ENCODE results near the gene MSRB1. TPM values are rescaled to one million over a fixed set of nuclear protein-coding genes. Genes with fewer than 3 reads are reported as not detected.

Gene MSRB1
- total and polyA plus RNA-seq, 10 donors = 31.1 to 114 (median 57.2) TPM

DNA sequence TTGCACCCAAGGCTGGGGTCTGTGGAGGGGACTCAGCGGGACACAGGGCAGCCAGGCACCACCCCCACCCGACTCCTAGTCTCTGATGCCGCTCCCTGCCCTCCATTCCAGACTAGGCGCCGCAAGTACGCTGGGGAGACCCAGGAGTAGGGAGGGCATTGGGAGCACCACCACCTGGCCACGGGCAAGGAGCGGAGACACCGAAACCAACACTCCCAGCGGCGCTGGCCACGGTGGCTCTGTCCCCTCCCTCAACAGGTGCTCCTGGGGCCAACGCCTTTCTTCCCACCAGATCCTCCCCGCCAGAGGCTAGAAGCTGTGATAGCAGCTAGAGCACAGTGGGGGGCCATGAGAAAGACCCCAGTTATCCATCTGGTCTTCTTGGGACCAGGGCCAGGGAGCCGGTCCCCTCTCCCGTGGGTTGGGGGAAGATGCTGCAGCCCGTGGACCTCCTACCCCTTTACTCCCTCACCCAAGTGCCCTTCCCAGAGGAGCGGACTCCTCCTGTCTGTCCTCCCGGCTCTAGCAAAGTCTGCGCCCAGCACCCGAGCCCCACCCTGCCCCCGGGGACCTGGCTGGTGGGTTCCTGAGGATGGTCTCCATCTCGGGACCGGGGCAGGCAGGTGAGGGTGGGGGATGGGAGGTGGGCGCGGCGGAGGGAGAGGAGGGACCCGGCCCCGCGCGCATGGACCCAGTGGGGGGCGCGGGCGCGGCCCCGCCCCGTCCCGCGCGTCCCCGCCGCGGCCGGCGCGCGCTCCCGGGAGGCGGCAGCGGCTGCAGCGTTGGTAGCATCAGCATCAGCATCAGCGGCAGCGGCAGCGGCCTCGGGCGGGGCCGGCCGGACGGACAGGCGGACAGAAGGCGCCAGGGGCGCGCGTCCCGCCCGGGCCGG, 46.5 kb upstream of the MSRB1 start, which contains the start of gene SYNGR3:
SYNGR3 (plus strand) TSS at position 762 of the 892 bp plus-strand sequence. CDS start 133 bp downstream, outside the sequence.
- Histone ChIP-seq H3K27me3 (replicated peaks in 1 of 7) (peaks cover 0 to 39% (median 23%) of the 10 kb centered on the region in 7 donors), H3K4me3 (peak within 1 kb of the TSS; percentile 16 to 72 (median 35)), H3K9me3 (peaks cover 0 to 5% (median 0%) of the 10 kb centered on the region in 8 donors), H3K36me3 (peaks cover 0 to 23% (median 15%) of the 10 kb centered on the region in 6 donors), H3K27ac (peak within 1 kb of the TSS in 6 of 8 donors; percentile 27 to 93 (median 86)), H3K4me1 (peaks cover 21 to 61% (median 44%) of the 10 kb centered on the region in 6 donors)
- WGBS, 5 donors = 9 to 16% (median 14%) methylated on average over 32 to 67 of the region's 67 CpGs
- DNase-seq = no peak
- intact Hi-C loops (cut with DNase I; ENCODE audit: low total_unique reads) = no loop called here
- TF ChIP-seq, protein P1, sequence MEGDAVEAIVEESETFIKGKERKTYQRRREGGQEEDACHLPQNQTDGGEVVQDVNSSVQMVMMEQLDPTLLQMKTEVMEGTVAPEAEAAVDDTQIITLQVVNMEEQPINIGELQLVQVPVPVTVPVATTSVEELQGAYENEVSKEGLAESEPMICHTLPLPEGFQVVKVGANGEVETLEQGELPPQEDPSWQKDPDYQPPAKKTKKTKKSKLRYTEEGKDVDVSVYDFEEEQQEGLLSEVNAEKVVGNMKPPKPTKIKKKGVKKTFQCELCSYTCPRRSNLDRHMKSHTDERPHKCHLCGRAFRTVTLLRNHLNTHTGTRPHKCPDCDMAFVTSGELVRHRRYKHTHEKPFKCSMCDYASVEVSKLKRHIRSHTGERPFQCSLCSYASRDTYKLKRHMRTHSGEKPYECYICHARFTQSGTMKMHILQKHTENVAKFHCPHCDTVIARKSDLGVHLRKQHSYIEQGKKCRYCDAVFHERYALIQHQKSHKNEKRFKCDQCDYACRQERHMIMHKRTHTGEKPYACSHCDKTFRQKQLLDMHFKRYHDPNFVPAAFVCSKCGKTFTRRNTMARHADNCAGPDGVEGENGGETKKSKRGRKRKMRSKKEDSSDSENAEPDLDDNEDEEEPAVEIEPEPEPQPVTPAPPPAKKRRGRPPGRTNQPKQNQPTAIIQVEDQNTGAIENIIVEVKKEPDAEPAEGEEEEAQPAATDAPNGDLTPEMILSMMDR (IDR thresholded peaks at IDR 0.05 in 8 of 11, conservative IDR thresholded peaks at IDR 0.05 in 3 of 11) = no peak
- TF ChIP-seq POLR2A (IDR thresholded peaks at IDR 0.05) = no peak
- TF ChIP-seq POLR2AphosphoS5 (IDR thresholded peaks at IDR 0.05) = peak in 1 of 3 donors; percentile 31

DNA sequence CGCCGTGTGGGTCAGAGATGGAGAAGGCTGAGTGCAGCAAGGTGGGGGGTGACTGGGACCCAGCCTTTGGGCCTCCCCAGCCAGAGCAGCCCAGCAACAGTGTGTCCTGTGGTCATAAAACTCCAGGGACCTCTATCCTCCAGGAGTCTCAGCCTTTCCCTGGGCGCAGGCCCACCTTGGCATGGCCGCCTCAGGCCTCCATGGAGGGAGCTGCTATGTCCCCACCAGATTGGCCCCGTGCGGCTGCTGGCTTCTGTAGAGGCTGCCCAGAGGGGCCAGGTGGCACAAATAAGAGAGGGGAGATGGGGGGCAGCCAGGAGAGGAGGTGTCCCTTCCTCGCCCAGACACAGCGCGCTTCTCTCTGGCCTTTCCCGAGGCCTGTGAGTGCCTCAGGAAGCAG, 44.2 kb upstream of the MSRB1 start:
- no peak for DNase-seq
- H3K27me3 ChIP-seq (replicated peaks in 1 of 7) = peaks cover 0 to 55% (median 23%) of the 10 kb centered on the region in 7 donors
- no peak overlapping the region for H3K4me3 ChIP-seq
- H3K9me3 ChIP-seq = no peaks in the 10 kb centered on the region
- intact Hi-C loops (cut with DNase I; ENCODE audit: low total_unique reads) = no loop called here
- peaks cover 26 to 65% (median 50%) of the 10 kb centered on the region in 6 donors for H3K4me1 ChIP-seq
- H3K36me3 ChIP-seq = peaks cover 0 to 23% (median 15%) of the 10 kb centered on the region in 6 donors
- TF ChIP-seq POLR2A (IDR thresholded peaks at IDR 0.05) = no peak
- TF ChIP-seq, protein P1 (IDR thresholded peaks at IDR 0.05 in 8 of 11, conservative IDR thresholded peaks at IDR 0.05 in 3 of 11) = no peak
- peak in 1 of 3 donors; percentile 18 for TF ChIP-seq POLR2AphosphoS5 (IDR thresholded peaks at IDR 0.05)
- no peak overlapping the region for H3K27ac ChIP-seq
- 84 to 94% (median 90%) methylated on average over 6 to 10 of the region's 10 CpGs for WGBS, 5 donors

DNA sequence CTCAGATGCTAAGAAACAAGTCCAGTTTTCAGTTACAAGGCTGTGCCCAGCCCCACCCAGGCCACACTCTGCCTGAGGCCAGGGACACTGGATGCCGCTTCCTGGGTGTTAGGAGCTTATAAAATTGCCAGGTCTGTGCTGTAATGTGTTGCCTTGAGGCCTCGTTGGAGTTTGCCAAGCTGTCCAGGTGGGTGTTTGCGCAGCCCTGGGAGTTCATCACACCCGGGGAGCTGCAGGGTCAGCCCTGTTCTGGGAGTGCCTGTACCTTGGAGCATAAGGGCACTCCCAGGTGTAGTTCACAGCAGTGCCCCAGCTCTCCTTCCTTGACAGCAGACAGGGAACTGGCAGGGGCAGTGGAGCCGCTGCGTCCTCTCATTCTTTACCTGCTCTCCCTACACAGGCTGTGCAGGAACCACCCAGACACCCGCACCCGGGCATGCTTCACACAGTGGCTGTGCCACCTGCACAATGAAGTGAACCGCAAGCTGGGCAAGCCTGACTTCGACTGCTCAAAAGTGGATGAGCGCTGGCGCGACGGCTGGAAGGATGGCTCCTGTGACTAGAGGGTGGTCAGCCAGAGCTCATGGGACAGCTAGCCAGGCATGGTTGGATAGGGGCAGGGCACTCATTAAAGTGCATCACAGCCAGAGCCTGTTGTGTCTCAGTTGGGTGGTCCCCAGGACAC, 42.6 kb upstream of the MSRB1 start:
- TF ChIP-seq, protein P1 (IDR thresholded peaks at IDR 0.05 in 8 of 11, conservative IDR thresholded peaks at IDR 0.05 in 3 of 11) = no peak
- TF ChIP-seq POLR2A (IDR thresholded peaks at IDR 0.05) (no peak), POLR2AphosphoS5 (IDR thresholded peaks at IDR 0.05) (no peak)
- peaks cover 0 to 58% (median 25%) of the 10 kb centered on the region in 7 donors for H3K27me3 ChIP-seq (replicated peaks in 1 of 7)
- H3K36me3 ChIP-seq = peaks cover 0 to 23% (median 15%) of the 10 kb centered on the region in 6 donors
- no peaks in the 10 kb centered on the region for H3K9me3 ChIP-seq
- intact Hi-C loops (cut with DNase I; ENCODE audit: low total_unique reads) = no loop called here
- peaks cover 19 to 50% (median 35%) of the 10 kb centered on the region in 6 donors for H3K4me1 ChIP-seq
- H3K4me3 ChIP-seq = peak overlapping the region in 1 of 8 donors; percentile 94
- whole genome bisulfite sequencing, 5 donors = 95 to 97% (median 96%) methylated on average over 11 to 14 of the region's 14 CpGs
- H3K27ac ChIP-seq = no peak overlapping the region
- no peak for DNase-seq

Measured in spleen (tissue), 11 donors.